ENCODE results near the gene GTF2H4.

The GTF2H4 gene

DNA sequence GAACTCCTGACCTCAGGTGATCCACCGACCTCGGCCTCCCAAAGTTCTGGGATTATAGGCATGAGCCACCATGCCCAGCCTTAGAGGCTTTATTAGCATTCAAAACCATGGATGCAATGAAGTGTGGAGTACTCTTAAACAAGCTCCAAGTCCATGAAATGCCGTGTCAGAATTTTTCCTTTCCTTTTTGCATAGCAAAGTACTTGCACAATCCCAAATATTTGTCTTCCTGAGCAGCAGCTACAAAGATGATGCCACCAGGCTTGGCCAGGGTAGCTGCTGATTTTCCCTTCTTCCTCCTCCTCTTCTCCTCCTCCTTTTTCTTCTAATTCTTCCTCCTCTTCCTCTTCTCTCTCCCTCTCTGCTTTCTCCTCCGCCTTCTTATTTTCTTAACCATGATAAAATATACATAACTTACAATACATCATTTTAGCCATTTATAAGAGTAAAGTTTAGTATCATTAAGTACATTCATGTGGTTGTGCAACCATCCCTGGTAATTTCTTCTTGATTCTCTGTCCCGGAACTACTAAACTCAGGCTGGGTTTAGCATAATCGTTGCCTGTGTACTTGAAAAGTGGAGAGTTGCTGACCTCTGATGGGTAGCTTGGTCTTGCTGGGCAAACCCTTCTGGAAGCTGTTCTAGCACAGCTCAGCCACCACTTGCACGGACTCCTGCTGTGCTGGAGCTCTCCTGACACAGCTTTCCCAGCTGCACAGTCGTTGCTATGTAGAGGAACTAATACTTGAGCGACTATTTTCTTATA, 53.1 kb downstream of the GTF2H4 start:
- no peaks in the 10 kb centered on the region for H3K36me3 ChIP-seq (ENCODE audit: insufficient read depth, low read length)
- no peaks in the 10 kb centered on the region for H3K9me3 ChIP-seq (ENCODE audit: control insufficient read depth, insufficient read depth, low read length)
- H3K4me1 ChIP-seq (ENCODE audit: insufficient read depth, low read length), result no peaks in the 10 kb centered on the region
- H3K9ac ChIP-seq (ENCODE audit: low read depth, low read length), result no peak overlapping the region

- H3K36me3 ChIP-seq (ENCODE audit: insufficient read depth, low read length), result no peaks in the 10 kb centered on the region
- H3K9me3 ChIP-seq (ENCODE audit: control insufficient read depth, insufficient read depth, low read length), result no peaks in the 10 kb centered on the region
- no peaks in the 10 kb centered on the region for H3K4me1 ChIP-seq (ENCODE audit: insufficient read depth, low read length)
- H3K9ac ChIP-seq (ENCODE audit: low read depth, low read length), result no peak overlapping the region
Observed at GRCh38 chr6:30962716-30963115, 54.7 kb downstream of the GTF2H4 start.

DNA sequence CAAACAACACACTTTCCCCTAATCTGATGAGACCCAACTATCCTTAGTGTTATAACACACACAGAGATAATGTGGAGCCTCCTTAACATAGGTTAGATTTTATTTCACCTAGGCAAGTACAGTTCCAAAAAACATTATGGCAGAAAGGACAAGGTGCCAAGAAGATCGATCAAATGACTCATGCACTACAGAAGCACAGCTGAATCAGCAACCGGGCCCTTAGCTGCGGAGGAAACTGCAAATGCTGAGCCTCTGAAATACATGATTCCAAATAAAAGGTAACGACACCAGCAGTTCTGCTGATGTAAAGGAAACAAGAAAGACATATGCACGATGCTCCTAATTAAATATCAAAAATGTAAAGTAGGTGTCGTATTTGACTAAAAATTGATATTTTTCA, 55.6 kb downstream of the GTF2H4 start:
- H3K9me3 ChIP-seq (ENCODE audit: control insufficient read depth, insufficient read depth, low read length), result no peaks in the 10 kb centered on the region
- H3K9ac ChIP-seq (ENCODE audit: low read depth, low read length), result no peak overlapping the region
- H3K36me3 ChIP-seq (ENCODE audit: insufficient read depth, low read length), result no peaks in the 10 kb centered on the region
- H3K4me1 ChIP-seq (ENCODE audit: insufficient read depth, low read length), result no peaks in the 10 kb centered on the region
